GM18858 (cell line): ENCODE data around the gene CCDC50.

Source experiments
- ATAC-seq: cut with Tn5 transposase; IDR thresholded peaks from one replicate; pipeline ENCODE4 v1.9.1; 2021; ENCODE audit not compliant: unreplicated experiment

The CCDC50 gene

DNA sequence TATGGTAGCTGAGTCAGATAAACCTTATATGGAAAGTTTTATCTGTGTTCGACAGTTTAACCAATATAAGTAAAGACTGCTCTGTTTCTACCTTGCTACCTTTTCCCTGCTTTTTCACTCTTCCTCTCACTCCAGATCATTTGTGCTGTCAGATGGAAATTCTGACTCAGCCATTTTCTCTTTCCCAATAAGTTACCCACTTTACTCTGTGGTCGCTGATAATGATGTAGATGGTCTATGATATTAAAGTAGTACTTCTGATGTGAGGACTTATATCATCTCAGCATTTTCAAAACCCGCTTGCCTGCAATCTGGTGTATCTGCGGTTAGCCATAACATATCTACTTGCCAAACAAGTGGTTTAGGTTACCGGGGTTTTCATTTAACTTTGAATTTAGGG lies 16.1 kb downstream of the CCDC50 start:
- ATAC-seq: no peak

DNA sequence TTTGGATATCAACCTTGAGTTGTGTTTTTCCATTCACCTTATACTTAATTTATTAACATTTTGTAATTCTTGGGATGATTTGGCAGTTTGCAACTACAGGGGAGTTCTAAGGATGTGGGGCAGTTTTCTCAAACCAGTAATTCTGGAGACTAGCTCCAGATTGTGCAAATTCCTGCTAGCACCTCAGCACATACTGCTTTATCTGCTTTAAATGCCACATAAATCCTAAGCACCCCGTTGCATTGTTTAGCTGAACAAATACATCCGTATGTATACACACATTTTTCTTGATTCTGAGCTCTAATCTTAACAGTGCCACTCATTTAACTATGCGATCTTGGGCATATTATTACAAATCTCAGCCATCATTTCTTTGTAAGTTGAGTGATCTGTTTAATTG lies 18.0 kb downstream of the CCDC50 start:
- ATAC-seq: no peak

DNA sequence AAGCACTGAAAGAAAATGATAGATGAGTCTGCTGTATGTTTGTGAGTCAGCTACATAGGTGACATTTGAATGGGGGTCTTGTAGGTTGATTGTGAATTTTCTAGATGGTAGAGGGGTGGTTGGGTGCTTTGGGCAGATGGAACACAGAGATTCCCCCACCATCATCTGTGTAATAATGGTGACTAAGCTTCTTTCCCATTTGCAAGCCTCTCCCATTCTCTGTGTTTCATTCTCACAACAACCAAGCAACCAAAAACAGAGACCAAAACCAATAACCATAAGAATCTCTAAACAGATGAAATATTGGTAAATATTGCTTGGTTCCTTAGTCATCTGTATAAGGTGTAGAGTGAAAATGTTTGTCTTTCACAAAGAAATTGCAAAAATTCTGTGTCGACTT lies 18.9 kb downstream of the CCDC50 start:
- peak; percentile 32 for ATAC-seq

DNA sequence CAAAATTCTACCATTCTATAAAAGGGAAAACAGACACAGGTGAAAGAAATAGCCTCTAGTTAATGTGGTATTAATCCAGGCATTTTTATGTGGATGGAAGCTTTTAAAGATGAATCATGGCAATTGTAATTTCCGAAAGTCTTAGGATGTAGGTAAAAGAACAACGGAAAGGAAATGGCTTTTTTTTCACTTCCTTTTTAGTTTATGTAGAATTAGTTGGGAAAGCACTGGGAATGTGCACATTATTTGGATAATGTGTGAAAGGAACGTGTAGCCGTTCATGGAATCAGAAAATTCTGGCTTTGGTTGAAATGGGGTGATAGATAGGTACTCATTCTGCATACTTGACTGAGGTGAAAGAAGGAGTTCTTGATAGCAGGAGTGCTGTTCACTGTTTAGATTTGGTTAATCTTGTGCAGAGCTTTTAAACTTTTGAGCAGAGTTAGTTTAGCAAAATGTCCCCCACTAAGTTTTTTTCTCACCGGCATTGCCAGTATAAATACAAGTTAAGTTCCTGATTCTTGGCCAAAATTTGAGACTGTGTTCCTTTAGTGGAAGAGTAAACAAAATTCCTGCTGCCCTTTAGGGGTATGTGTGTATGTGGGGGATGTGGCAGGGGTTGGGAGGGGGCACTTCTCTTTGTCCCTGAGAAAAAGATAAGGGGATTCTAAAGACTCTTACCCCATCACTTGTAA lies 21.3 kb downstream of the CCDC50 start:
- ATAC-seq: no peak

DNA sequence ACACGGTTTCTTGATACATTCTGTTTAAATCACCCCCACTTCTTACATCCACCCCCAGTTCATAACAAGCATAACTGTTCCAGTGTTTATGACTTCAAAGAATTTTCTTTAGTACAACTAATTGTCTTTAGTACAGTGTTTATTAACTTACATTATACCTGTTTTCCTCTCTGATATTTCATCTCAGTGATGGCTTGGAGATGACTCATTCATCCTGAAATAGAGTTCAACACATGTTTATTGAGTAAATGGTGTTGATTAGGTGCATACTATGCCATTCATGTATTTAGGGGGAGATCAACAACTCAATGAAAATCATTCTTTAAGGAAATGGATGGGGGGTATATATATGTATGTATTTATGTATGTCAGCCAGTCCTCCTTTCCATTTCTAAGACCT lies 22.8 kb downstream of the CCDC50 start:
- ATAC-seq: no peak

DNA sequence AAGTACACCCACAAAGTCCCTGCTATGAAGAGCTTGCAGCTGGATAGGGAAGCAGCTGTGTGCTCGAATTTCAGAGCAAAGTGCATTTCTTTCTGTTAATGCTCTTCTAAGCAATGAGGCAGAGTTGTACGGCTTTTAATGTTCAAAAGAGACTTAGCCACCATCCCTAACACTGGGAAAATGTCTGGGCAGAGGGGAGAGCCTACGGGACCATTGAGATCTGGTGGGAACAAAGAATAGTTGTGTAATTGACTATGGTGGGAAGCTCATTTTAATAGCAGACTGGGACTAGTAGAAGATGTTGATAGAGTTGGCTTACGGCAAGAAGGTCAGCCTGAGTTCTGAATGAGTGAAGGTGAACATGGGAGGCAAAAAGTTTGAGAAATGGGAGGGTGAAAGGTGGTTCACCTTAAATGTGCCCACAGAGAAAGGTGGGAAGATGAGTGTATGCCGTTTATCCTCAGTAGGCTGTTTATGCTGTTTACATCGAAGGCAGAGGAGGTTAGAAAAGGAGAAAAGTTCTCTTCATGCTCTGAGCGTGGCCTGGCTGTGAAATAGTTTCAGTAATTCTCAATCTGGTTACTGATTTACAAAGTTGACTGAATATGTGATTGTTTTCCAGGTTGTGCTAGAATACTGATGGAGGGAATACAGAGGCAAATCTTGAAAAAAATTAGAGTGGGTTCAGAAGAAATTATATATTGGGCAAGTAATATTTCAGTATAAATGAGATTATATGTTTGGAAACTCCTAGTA lies 24.0 kb downstream of the CCDC50 start:
- ATAC-seq: no peak

DNA sequence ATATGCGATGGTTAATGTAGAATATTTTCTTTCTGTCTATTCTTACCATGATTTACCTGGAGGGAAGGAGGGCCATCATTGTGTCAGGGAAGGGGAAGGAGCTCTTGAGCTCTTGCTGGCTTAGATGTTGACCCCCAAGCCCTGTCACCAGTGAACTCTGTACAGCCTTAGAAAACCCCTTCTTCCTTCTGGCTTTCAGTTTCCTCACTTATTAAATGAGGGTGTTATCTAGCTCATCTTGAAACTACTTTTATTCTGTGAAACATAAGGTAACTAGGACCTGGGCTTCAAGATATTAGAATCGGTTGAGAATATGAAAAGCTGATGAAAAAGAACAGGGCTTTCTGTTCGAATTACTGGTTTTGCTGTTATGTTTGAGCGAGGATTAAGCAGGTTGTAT lies 26.2 kb downstream of the CCDC50 start:
- peak; percentile 82 for ATAC-seq

DNA sequence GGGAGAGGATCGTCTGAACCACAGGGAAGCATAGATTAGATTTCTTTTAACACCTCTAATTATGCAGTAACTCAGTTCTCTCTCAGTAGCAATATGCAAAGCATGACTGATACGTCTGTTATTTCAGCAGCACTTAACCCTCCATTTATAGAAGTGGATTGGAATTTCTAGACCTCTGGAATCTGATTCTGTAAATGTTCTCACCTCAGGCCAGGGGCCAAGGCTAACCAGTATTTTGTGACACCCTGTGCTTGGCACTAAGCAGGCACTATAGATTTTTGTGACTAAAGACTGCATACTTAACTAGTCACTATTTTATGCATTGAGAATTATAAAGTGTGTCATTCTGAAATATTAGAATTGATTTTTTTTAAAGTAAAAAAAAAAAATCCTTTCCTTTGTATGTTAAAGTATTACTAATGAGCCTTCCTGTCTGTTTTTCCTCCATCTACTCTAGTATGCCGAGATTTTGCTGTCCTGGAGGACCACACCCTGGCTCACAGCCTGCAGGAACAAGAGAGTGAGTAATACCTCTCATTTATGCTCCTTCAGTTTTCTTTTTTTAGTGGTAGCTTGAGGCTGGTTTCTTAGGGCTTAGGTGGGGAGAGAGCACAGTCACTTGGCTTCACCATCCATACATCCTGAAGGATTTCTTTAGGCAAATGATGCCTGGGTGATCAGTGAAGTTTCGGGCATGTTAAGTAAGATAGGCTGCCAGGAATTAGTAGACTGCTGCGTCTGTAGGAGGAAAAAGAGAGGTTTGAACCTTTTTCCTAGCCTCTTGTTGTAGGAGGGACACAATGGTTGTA lies 27.6 kb downstream of the CCDC50 start:
- ATAC-seq: no peak

DNA sequence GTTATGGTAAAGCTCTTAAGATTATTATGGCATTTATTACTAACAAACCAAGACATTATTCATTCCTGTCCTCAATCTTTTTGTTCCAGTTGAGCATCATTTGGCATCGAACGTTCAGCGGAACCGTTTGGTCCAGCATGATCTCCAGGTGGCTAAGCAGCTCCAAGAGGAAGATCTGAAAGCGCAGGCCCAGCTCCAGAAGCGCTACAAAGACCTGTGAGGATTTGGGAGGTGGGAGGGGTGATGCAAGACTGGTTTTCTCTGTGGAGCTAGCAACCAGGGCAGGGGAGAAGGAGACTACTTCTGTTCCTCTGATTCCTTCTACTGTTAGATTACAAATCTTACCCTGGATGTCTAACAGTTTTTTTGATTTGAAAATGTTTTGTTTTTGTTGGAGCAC lies 28.7 kb downstream of the CCDC50 start:
- no peak for ATAC-seq

DNA sequence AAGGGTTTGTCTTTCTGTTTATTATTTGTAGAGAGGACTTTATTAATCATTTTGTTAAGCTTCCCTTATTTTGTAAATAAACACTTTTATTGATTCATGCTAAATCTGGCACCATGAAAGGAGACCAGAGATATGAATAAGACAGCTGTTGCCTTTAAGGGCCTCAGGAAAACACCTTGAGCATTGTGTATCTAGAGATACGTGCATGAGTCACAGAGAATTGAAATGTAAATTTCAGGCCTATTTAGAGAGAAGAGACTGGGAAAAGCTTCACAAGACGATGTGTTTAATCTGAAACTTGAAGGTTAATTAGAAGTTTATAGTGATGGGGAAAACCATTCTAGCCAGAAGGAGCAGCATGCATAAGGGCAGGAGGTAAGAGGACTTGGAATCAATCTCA lies 29.7 kb downstream of the CCDC50 start:
- no peak for ATAC-seq

DNA sequence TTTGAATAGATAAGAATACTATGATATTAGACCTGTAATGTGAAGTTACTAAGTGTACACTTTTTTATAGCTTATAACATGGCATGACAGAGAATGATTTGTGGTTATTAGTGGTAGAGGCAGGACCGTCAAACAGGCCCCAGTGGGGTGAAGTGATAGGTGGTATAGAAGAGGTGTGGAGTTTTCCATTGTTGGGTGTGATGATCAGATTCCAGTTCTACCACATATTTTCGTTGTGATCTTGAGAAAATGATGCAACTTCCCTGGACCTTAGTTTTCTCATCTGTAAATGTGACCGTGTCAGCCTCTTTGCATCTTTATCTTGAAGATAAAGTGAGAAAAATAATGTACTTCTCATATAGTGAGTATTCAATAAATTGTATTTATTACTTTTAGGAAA lies 31.4 kb downstream of the CCDC50 start:
- no peak for ATAC-seq

DNA sequence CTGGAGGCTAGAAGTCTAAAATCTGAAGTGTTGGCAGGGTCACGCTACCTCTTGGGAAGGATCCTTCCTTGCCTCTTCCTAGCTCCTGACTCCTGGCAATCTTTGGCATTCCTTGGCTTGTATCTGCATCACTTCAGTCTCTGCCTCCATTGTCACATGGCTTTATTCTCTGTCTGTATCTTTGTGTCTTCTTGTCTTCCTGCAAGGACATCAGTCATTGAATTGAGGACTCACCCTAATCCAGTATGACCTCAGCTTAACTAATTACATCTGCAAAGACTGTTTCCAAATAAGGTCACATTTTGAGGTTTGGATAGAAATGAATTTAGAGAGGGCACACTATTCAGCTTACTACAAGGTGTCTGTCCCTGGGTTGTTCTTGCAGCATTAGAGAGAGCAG lies 32.3 kb downstream of the CCDC50 start:
- ATAC-seq: no peak

DNA sequence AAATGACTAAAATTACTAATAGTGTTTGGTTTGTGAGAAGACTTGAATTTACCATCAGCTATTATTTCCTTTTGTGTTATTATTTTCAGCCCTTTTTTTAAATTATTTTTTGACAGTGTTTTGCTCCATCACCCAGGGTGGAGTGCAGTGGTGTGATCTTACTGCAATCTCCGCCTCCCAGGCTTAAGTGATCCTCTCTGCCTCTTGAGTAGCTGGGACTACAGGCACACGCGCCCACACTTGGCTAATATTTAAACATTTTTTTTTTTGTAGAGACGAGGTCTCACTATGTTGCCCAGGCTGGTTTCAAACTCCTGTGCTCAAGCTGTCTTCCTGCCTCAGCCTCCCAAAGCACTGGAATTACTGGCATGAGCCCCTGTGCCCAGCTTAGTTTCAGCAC lies 32.8 kb downstream of the CCDC50 start:
- ATAC-seq: no peak

DNA sequence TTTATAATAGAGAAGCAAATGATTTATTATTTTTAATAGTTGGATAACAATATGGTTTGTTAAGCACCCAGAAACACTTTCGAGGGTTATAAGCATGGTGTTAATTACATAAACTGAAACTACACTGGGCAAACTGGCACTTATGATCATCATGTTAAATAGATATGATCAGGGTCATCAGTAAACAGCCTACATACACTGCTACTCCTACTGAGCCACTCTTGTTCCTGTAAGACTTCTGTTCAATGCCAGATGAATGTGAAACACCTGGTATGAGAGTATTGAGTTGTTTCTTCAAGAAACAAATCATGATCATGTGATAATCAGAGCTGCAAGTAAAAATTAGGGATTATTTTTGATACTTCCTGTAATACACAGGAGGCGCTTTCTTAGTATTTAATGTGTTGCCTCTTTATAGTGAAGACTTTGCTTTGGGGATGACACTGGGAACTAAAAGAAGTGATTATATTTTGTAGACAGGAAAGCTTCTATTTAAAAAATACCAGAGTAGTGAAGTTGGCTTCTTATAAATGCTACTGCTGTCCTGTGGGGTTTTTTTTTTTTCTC lies 33.4 kb downstream of the CCDC50 start:
- ATAC-seq: no peak

DNA sequence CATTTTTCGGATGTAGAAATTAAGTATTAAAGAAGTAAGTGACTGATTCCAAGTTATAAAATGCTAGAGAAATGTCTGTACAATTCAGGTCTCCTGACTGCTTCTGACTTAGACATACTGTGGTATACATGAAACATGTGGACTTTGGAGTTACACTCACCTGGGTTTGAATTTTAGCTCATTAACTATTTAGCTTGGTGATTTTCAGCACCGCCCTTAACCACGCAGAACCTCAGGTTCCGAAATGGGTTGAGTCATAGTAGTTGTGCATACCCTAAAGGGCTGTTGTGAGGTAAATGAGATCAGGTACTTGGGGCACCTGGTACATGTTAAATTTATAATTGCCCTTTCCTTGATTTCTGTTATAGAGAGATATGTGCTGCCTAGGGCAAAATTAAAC lies 34.0 kb downstream of the CCDC50 start:
- no peak for ATAC-seq

DNA sequence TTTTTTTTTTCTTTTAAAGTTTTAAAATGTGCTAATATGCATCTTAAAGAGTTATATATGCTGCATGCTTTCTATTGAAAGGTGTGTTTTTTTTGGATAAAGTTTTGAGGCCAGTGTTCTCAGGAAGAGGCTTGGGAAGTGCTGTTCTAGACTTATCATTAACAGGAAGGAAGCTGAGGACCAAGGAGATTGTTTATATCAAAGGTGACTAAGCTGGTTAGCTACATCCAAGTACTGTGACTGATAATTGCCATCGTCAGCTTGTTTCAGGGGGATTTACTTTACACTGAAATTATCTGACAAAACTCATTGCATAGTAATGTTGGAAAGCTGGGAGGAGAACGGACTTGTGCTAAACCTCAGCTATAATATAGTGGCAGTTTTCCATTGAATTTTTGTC lies 37.5 kb downstream of the CCDC50 start:
- ATAC-seq: no peak

DNA sequence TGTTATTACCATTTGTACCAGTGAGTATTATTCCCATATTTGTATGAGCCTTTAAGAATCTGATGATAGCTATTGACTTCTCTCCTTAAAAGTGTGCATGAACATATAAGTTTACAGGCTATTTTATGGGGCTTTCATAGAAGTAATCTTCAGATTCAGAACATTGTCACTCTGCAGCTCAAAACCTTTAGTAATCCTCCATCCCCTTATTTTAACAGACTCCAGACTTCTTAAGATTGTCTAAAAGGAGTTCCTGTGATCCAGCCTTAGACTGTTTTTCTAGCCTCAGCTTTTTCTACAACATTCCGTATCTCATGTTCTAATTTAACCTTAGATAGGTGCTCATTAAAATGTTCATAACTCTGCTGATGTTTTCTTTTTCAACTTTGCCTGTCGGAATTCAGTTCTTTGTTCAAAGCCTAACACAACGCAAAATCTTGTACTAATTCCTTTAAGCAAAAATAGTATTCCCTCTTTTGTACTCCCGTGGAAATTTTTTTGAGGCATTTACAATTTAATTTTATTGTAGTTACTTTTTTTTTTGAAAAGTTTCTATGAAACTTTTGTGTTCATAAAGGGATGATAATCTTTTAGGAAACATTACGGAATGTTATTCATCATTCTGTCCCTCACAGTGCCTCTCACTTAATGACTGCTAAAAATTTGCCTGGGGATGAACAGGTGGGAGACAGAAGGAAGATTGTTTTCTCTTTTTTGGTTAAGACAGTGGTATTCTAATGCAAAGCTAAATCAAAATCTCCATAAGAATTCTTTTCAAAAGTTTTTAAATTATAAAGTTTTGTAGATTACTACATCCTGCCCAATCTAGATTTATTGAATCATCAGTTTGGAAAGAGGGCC lies 39.8 kb downstream of the CCDC50 start:
- no peak for ATAC-seq

DNA sequence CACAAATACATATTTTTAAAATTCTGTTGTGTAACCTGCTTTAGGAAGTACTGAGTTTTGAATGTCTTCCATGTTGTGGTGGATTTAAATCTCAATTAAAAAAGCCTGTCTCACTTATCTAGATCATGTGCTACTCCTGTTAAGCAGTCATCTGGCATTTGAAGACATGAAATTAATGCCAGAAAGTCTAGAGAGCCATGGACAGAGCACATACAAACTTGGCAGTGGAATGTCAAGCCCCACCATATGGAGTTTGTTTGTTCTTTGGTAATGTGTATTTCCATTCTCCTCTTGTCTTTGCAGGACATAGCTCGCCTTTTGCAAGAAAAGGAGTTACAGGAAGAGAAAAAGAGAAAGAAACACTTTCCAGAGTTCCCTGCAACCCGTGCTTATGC lies 40.4 kb downstream of the CCDC50 start:
- ATAC-seq: no peak

DNA sequence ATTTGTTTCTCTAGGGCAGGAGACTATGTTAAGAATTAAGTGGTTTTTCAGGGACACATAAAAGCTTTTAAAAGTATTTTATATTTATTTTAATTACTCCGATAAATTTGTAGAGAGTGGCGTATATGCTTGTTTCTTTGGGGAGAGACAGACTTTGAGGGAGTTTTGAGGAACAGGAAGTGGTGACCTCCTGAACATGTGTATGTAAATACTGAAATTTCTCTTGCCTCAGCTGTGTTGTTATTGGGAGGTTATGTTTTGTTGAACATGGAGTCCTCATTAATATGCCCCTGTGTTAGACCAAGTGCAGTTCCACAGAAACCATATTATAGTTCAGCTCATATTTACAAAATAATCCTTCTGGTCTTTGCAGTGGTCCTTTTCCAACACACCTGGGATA lies 42.9 kb downstream of the CCDC50 start:
- ATAC-seq: no peak

DNA sequence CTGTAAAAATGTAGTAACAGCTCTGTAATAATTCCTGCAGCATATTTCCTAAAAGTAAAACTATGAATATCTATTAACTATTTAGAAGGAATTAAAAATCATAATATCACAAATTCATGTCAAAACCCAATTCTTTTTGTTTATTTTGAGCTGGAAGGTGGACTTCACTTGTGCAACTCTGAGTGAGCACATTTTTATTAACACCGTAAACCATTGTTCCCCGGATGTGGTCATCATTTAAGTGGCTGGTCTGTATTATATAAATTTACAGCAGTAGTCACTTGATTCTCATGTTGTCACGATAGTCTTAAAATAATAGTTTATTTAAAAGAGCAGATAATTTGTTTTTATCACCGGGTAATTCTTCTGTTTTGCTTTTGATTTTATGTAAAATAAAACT lies 44.1 kb downstream of the CCDC50 start:
- no peak for ATAC-seq
